GM19099 (cell line): Measurements from ENCODE around the gene DIP2C.

Experiments
- POLR2A ChIP-seq: IDR thresholded peaks from 3 replicates; pipeline ENCODE4 v1.6.1; 2011; ENCODE audit warnings: low read depth; ENCODE audit not compliant: insufficient read length; ENCODE audit errors: extremely low read depth

DIP2C gene

DNA sequence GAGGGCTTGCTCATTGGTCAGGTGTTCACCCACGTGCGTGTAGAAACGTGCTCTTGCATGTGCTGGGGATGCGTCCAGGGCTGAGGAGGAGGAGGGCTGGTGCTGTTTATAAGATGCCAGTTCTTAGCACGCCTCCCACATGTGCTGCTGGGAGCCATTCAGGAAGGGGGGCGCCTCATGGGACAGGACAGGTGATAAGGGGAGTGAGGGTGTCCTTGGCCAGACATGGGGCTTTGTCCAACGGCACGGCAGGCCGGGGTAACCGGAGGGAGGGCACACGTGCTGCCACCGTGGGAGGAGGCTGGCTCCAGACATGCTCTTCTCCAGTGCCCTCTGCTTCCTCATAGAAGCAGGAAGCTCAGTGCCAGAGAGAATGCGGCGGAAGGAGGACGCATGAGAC, 404.3 kb downstream of the DIP2C start:
- no peak for TF ChIP-seq POLR2A

DNA sequence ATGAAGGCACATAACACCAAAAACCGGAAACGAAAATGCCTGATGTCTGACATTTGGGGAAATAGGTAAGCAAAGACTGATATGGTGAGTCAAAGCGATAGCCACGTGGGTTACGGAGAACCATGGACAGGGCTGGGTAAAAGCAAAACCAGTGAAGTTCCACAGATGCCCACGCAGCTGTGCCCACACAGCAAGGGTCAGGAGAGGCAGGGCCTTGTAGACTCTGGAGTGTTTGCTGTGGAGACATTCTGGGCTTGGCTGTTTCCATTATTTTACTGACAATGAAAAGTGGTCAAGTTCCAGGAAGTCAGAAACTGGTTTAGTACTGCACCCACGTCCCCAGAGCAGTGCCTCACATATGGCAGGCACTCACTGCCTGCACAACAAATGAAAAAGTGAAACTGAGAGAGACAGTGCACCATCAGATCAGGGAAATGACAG, 405.5 kb downstream of the DIP2C start:
- TF ChIP-seq POLR2A: no peak

DNA sequence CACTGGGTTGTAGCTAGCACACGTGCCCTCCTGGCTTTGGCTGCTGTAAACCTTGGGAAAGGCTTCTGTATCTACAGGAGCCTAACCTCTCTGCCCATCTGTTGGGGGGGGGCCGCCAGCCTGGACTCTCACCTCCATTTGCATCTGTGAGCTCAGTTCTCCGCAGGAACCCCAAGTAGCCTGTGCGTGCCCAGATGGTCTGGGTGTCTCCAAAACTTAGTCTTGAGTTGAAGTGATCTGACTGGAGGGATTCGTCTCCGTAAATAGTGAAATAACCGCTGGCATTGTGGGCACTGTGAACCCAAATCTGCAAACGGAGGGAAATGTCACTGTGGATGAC, 406.4 kb downstream of the DIP2C start:
- TF ChIP-seq POLR2A: no peak

DNA sequence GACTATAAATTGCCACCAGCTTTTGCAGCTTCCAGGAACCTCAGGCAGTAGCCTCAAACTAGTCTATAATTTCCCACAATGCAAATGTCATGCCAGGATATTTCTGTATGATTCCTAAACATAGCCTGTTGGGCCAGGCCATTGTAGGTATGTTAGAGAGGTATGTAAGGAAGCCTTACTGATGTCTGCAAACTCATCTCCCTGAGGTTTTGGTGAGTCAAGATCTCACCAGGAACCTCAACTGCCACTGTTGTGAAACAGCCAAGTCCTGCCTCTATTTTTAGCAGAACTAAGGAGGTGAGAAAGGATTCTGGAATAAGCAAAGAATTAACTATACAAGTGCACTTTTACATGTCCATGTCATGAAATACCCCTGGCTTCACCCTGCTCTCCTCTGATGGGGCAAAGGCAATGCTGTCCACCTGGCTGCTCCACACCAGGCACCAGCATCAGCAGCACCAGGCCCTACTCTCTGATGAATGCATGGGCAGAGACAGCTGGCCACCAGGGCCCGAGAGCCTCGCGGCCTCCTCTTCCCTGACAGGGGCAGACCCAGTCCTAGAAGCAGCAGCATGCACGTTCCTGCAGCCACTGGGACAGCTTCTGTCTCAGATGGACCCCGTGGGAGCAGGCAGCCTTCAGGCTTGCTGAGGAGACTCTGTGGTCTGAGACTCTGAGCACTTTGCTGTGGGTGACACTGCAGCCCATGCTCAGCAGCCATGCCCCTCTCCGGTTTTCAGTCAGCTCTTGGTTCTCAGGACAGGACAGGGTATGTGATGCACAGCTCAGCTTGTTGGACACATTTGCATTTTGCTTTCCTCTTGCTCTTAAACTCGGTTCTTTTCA, 407.0 kb downstream of the DIP2C start:
- TF ChIP-seq POLR2A: no peak

- no peak for TF ChIP-seq POLR2A
Observed at GRCh38 chr10:279655-280054, 409.8 kb downstream of the DIP2C start.

GRCh38 chr10:279232-279631, 410.2 kb downstream of the DIP2C start:
- no peak for TF ChIP-seq POLR2A

DNA sequence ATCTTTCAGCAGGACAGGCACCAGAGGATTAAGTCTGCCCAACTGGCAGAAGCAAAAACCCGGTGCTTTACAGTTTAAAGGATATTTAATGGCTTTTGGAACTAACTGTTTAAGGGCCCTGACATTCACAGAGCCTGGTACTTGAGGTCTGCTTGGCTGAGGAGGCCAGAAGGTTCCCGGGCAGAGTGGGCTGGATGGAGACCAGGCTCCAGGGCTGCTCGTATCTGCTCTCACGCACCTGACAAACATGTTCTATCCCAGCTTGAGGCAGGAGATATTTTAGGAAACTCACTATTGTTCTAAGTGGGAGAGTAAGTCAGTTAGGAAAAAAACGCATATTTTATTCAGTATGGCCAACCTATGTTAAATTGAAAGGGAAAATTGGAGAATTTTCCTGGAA, 410.8 kb downstream of the DIP2C start:
- no peak for TF ChIP-seq POLR2A

- TF ChIP-seq POLR2A: no peak
Observed at GRCh38 chr10:277963-278362, 411.5 kb downstream of the DIP2C start.

GRCh38 chr10:275680-276079, 413.8 kb downstream of the DIP2C start:
- TF ChIP-seq POLR2A: no peak

GRCh38 chr10:274866-275265, 414.6 kb downstream of the DIP2C start:
- no peak for TF ChIP-seq POLR2A

DNA sequence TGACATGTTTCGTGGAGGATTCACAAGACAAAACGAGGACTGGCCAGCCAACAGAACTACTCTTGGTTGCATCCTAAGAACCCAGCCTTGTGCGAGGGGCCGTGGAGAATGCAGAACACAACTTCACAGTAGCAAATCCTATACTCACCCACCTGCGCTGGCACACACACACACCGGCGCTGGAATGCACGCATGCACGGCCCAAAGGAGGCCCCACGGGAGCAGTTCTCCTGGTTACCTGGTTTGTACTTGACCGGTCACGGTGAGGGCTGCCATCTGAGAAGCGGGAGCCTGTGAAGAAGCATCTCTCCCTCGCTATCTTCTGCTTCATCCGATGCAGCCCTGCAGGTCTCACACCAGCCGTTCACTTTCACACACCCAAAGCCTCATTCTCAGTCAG, 416.4 kb downstream of the DIP2C start:
- TF ChIP-seq POLR2A: no peak

DNA sequence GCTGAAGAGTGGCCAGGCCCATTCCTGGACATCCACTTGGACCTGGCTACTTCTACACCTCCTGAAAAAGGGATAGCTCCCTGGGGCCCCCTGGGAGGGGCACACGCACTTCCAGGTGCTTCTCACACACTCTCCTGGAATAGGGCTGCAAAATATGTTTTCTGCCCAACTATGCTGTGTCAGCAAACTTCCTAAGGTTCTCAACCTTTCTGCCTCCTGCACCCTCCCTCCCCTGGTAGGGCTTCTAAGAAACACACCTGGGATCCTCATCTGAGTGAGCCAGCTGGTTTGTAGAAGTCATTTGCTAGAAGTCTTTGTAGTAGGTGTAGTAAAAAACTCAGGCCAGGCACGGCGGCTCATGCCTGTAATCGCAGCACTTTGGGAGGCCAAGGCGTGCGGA, 417.7 kb downstream of the DIP2C start:
- TF ChIP-seq POLR2A: no peak

DNA sequence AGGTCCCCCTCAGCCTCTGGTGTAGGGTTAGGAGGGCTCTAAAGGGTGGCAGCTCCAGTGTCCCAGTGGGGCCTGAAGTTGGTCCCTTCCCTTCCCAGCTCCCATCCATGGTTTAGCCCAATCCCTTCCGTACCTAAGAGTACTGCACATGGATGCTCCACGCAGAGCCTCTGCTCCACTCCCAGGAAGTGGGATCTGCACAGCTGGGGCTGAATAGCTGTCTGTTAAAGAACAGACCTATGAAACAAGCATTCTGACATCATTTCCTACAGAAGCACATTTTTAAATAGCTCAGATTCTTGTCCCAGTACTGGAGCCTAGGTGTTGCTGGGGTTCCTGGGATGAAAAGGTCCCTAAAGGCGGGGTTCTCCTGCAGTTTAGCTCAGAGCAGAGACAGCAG, 418.3 kb downstream of the DIP2C start:
- no peak for TF ChIP-seq POLR2A

- no peak for TF ChIP-seq POLR2A
Observed at GRCh38 chr10:269440-270074, 419.9 kb downstream of the DIP2C start.

GRCh38 chr10:267705-268104, 421.8 kb downstream of the DIP2C start:
- no peak for TF ChIP-seq POLR2A

- no peak for TF ChIP-seq POLR2A
Observed at GRCh38 chr10:266974-267425, 422.5 kb downstream of the DIP2C start.
